ENCODE measurements around the gene PRSS53.

GRCh38 chr16:31117384-31118222 is 28.9 kb upstream of the PRSS53 start, which contains the start of gene KAT8:
- TF ChIP-seq YY1 (IDR thresholded peaks at IDR 0.05; ENCODE audit: insufficient read depth, insufficient read length): peak; percentile 76
- TF ChIP-seq SUZ12 (IDR thresholded peaks at IDR 0.05; ENCODE audit: extremely low read depth, insufficient read depth, insufficient read length): no peak
- no peak for TF ChIP-seq ZNF274 (IDR thresholded peaks at IDR 0.05; ENCODE audit: low read depth, low read length)
